Aorta (tissue), 5 donors: Measurements from ENCODE around the gene SPAG9. TPM values are rescaled to one million over a fixed set of nuclear protein-coding genes. Genes with fewer than 3 reads are reported as not detected.

ENCODE experiments used
- ATAC-seq: fragments of 200-7000 bp; cut with Tn5 transposase; one replicate; pipeline ENCODE4 v1.9.1; 2022; ENCODE audit warnings: moderate library complexity; ENCODE audit not compliant: low FRiP score
- DNase-seq, 2 donors: peaks; one replicate each; pipeline ENCODE4 v3.0.0-alpha.2; 2020
- H3K27ac ChIP-seq, 2 donors: one replicate each; pipeline ENCODE4 v1.5.1; 2013; ENCODE audit warnings: low read length in 2 of 2, mild to moderate bottlenecking in 2 of 2, moderate library complexity in 2 of 2, control low read depth in 1 of 2, inconsistent platforms in 1 of 2, low read depth in 1 of 2
- H3K27me3 ChIP-seq, 2 donors: one replicate each; pipeline ENCODE4 v1.6.1; 2013; ENCODE audit warnings: control low read depth in 1 of 2, low read length in 1 of 2, mild to moderate bottlenecking in 1 of 2, moderate library complexity in 1 of 2; ENCODE audit not compliant: insufficient read depth in 2 of 2, control insufficient read depth in 1 of 2
- H3K36me3 ChIP-seq, 2 donors: one replicate each; pipeline ENCODE4 v1.6.1; 2013; ENCODE audit warnings: control low read depth in 1 of 2, low read length in 1 of 2, mild to moderate bottlenecking in 1 of 2; ENCODE audit not compliant: insufficient read depth in 2 of 2, control insufficient read depth in 1 of 2
- H3K4me1 ChIP-seq, 2 donors: one replicate each; pipeline ENCODE4 v1.6.1; 2013; ENCODE audit warnings: low read length in 2 of 2, control low read depth in 1 of 2, mild to moderate bottlenecking in 1 of 2, moderate library complexity in 1 of 2; ENCODE audit not compliant: insufficient read depth in 2 of 2, control insufficient read depth in 1 of 2
- H3K4me3 ChIP-seq, 2 donors: one replicate each; pipeline ENCODE4 v1.5.1; 2013; ENCODE audit warnings: low read length in 2 of 2, control low read depth in 1 of 2, mild to moderate bottlenecking in 1 of 2
- H3K9me3 ChIP-seq: one replicate; pipeline ENCODE4 v1.6.1; 2013; ENCODE audit warnings: mild to moderate bottlenecking, low read length; ENCODE audit not compliant: control insufficient read depth
- WGBS, 2 donors: extraction: QIAGEN DNeasy Blood & Tissue Kit; methylation state at CpG; one replicate each; pipeline ENCODE4 v1.1.7; 2013; 5-methylcytosine and 5-hydroxymethylcytosine counted together
- intact Hi-C, 2 donors: fragments of 100-400 bp; cut with DNase I; formaldehyde crosslinking; loops; one replicate each; pipeline versions ENCODE4 v1.14.2 to v1.15.0; 2022
- polyA plus RNA-seq, 2 donors: library from polyadenylated mRNA; stranded (reverse); fragments of 200-250 nt; gene quantifications; one replicate each; pipeline ENCODE4 v1.2.3, GENCODE V29; 2013
- total RNA-seq, 2 donors: library from RNA; stranded (reverse); fragmentation: NEBNext Ultra II Directional; extraction: Animal tissue kit (Norgen Biotek cat#: 25700); gene quantifications; one replicate each; pipeline ENCODE4 v1.2.1, GENCODE V29; 2021
- donor health status: healthy with polysubstance abuse.
- donor health status: Bipolar disorder and iron deficiency.
- donor health status: DM: no; HTN: no; CAD: no.
- donor health status: DM: no; HTN: no; CAD: no.
- donor health status: DM: yes; HTN: yes; CAD: no.

The SPAG9 gene
- total and polyA plus RNA-seq, 4 donors = 20.7 to 151 (median 85.6) TPM

DNA sequence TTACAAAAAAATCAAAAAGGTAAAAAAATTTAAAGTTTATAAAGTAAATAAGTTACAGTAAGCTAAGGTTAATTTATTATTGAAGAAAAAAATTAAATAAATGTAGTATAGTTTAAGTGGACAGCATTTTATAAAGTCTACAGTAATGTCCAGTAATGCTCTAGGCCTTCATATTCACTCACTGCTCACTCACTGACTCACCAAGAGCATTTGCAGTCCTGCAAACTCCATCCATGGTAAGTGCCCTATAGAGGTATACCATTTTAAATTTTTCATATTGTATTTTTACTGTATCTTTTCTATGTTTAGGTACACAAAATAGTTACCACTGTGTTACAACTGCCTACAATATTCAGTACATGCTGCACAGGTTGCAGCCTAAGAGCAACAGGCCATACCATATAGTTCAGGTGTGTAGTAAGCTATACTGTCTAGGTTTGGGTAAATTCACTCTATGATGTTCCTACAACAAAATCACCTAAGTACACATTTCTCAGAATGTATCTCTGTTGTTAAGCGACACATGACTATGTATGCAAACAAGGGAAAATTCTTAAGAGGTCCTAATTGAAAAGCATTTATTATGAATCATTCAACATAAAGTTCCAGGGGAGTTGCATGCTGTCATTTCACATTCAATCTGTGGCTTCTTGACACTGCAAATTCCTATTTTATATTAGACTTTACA is 92.3 kb downstream of the SPAG9 start:
- intact Hi-C loops = no loop called here
- DNase-seq (no peak), ATAC-seq (no peak)
- Histone ChIP-seq H3K9me3 (no peaks in the 10 kb centered on the region), H3K4me3 (no peak overlapping the region), H3K27me3 (no peaks in the 10 kb centered on the region), H3K27ac (no peak overlapping the region), H3K36me3 (peaks cover 0 to 3% of the 10 kb centered on the region in 2 donors), H3K4me1 (no peaks in the 10 kb centered on the region)
- WGBS, 2 donors = 94 to 98% methylated on average over 1 of the region's 1 CpG

DNA sequence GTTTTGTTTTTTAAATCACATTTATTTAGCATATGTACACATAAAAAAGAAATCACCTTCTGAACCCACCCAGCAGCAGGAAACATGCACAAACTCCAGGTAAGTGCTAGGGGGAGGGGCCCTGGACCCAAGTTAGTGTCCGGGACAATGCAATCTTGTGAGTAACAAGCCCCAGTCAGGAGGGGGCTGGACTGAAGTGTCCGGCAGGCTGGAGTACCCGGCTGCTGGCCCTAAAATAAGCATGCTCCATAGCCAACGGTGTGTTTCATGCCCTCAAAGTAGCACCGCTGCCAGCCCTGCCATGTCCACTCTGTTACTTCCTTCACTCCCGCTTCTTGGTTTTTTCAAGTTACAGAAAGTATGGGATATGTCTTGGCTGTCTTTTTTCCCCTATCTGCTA is 102.1 kb downstream of the SPAG9 start:
- Histone ChIP-seq H3K4me1 (no peaks in the 10 kb centered on the region), H3K4me3 (no peak overlapping the region), H3K27ac (no peak overlapping the region), H3K36me3 (peaks cover 0 to 6% of the 10 kb centered on the region in 2 donors), H3K9me3 (no peaks in the 10 kb centered on the region), H3K27me3 (no peaks in the 10 kb centered on the region)
- intact Hi-C loops = no loop called here
- DNase-seq = no peak
- 89 to 92% methylated on average over 6 of the region's 6 CpGs for WGBS, 2 donors
- no peak for ATAC-seq

DNA sequence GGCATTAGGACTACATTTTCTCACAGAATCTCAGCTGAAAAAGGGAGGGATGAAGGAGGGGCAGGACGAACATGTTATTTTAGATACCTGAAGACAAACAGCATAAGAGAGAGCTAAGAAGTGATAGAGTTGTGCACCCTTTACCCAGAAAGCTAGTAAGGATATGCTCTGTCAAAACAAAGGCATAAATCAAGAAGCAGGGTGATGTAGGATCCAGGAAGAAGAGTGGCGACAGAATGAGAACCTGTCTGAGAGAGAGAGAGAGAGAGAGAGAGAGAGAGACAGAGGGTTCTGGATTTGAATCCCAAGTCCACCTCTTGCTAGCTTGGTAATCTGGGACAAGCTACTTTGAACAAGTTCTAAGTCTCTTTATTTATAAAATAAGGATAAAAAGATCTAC is 103.4 kb downstream of the SPAG9 start:
- peaks cover 0 to 6% of the 10 kb centered on the region in 2 donors for H3K36me3 ChIP-seq
- 86 to 90% methylated on average over 2 of the region's 2 CpGs for WGBS, 2 donors

DNA sequence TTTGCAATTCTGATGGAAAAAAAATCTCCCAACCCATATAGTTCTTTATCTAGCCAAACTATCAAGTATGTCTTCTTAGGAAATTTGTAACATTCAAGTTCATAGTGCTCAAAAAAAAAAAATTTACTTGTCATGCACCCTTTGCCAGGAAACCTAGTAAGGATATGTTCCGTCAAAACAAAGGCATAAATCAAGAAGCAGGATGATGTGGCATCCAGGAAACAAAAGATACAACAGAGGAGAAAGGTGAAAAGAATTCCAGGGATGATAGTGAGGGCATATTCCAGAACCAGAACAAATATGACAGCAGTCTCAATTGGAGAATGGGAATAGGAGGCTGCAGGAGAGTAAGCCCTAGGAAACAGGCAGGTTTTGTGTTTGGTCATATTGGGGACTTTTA is 104.6 kb downstream of the SPAG9 start:
- DNase-seq (no peak), ATAC-seq (no peak)
- H3K4me1 ChIP-seq = no peaks in the 10 kb centered on the region
- H3K36me3 ChIP-seq = peaks cover 0 to 6% of the 10 kb centered on the region in 2 donors
- H3K27me3 ChIP-seq = no peaks in the 10 kb centered on the region
- no peaks in the 10 kb centered on the region for H3K9me3 ChIP-seq
- 82 to 83% methylated on average over 1 of the region's 1 CpG for WGBS, 2 donors
- no peak overlapping the region for H3K4me3 ChIP-seq
- intact Hi-C loops = no loop called here
- H3K27ac ChIP-seq = no peak overlapping the region

More for the DNA sequence above, 103.4 kb downstream of the SPAG9 start:
- no peaks in the 10 kb centered on the region for H3K9me3 ChIP-seq
- no peak for ATAC-seq
- H3K4me3 ChIP-seq = no peak overlapping the region
- H3K27ac ChIP-seq = no peak overlapping the region
- no peaks in the 10 kb centered on the region for H3K4me1 ChIP-seq
- intact Hi-C loops = no loop called here
- H3K27me3 ChIP-seq = no peaks in the 10 kb centered on the region
- DNase-seq = no peak

DNA sequence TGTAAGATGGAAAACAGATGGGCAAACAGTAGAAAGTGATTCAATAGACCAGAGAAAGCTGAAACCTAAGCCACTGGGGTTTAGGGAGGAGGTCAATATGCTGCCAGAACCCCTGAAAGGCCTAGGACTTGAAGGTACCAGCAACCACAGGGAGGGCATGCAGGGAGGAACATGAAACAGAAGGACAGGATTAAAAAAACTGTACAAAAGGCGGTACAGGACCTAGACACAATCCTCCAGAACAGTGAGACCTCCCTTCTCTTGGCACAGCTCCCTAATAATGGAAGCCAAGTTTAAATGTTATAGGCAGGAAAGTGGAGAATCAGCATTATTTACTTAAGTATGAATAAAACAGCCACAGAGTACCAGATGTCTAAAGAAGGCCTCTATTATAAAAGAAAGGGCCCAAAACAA is 105.5 kb downstream of the SPAG9 start:
- intact Hi-C loops = no loop called here
- 22 to 31% methylated on average over 1 of the region's 1 CpG for WGBS, 2 donors
- Histone ChIP-seq H3K27ac (no peak overlapping the region), H3K36me3 (peaks cover 0 to 6% of the 10 kb centered on the region in 2 donors), H3K9me3 (no peaks in the 10 kb centered on the region), H3K4me1 (no peaks in the 10 kb centered on the region), H3K4me3 (no peak overlapping the region), H3K27me3 (no peaks in the 10 kb centered on the region)
- DNase-seq = no peak
- no peak for ATAC-seq

DNA sequence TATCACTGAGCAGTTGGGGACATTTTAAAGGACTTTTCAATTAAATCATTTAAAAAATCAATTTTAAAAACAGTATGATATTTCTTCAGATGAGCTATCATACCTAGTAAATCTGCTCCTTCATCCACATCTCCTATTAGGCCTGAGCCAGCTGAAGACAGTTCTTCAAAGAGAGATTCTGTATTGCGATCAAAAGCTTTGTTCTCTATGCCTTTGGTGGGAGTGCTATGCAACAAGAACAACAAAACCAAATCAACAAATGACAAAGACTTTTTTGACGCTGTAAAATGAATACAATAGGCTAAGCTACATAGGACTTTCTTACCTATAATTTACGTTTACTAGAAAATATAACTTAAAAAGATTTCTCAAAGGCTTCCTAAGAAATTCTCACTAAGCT is 106.5 kb downstream of the SPAG9 start:
- H3K36me3 ChIP-seq = peaks cover 0 to 6% of the 10 kb centered on the region in 2 donors

DNA sequence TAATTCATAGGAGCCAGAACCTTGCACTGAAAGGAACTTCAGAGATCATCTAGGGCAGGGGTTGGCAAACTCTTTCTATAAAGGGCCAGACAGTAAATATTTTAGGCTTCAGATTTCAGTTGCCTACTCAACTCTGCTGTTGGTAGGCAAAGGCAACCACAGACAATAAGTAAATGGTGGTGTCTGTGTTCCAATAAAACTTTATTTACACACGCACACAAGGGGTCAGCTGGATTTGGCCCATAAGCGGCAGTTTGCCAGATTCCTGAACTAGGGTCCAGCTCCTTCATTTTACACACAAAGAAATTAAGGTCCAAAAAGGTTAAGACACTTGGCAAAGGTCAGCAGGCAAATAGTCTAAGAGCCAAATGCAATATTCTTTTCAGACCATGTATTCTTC is 107.3 kb downstream of the SPAG9 start:
- ATAC-seq (no peak), DNase-seq (no peak)
- Histone ChIP-seq H3K9me3 (no peaks in the 10 kb centered on the region), H3K27ac (no peak overlapping the region), H3K36me3 (peaks cover 0 to 3% of the 10 kb centered on the region in 2 donors), H3K4me3 (no peak overlapping the region), H3K27me3 (no peaks in the 10 kb centered on the region), H3K4me1 (no peaks in the 10 kb centered on the region)
- intact Hi-C loops = no loop called here
- WGBS, 2 donors = 97% methylated on average over 2 of the region's 2 CpGs

More for the DNA sequence above, 106.5 kb downstream of the SPAG9 start:
- Histone ChIP-seq H3K4me1 (no peaks in the 10 kb centered on the region), H3K27me3 (no peaks in the 10 kb centered on the region), H3K27ac (no peak overlapping the region), H3K9me3 (no peaks in the 10 kb centered on the region), H3K4me3 (no peak overlapping the region)
- DNase-seq (no peak), ATAC-seq (no peak)
- 93 to 95% methylated on average over 3 of the region's 3 CpGs for WGBS, 2 donors
- intact Hi-C loops = no loop called here

DNA sequence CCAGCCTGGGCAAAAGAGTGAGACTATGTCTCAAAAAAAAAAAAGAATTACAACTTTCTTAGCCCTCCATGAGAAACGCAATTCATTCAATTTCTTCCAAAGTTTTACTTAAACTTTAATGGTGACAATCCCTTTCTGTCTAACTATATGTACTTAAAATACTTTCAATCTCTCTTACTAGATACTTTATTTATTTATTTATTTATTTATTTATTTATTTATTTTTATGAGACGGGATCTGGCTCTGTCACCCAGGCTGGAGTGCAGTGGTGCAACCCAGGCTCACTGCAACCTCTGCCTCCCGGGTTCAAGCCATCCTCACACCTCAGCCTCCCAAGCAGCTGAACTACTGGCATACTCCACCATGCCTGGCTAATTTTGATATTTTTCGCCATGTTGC is 108.1 kb downstream of the SPAG9 start:
- Histone ChIP-seq H3K9me3 (no peaks in the 10 kb centered on the region), H3K27ac (no peak overlapping the region), H3K36me3 (peaks cover 0 to 3% of the 10 kb centered on the region in 2 donors), H3K27me3 (no peaks in the 10 kb centered on the region), H3K4me3 (no peak overlapping the region), H3K4me1 (no peaks in the 10 kb centered on the region)
- DNase-seq (no peak), ATAC-seq (no peak)
- WGBS, 2 donors = 95 to 97% methylated on average over 4 of the region's 4 CpGs
- intact Hi-C loops = no loop called here

DNA sequence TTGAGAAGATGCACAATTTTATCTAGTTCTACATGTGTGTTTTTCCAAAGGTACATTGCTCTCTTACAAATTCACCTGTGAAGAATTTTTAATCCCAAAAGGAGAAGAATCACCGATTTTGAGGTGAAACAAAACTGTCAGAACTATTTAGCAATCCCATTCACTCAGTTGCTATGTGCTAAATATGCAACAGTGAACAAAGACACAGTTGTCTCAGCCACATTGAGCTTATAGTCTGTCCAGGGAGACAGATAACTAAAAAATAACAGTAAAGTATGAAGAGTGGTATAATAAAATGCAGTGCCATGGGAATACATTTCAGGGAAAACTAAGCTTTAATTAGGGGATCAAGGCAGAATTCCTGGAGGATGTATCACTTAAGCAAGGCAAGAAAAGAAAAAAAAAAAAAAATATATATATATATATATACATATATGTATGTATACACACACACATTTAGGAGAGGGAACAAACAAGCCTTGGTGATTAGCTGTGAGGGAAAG is 110.4 kb downstream of the SPAG9 start:
- ATAC-seq = no peak
- Histone ChIP-seq H3K27ac (no peak overlapping the region), H3K4me1 (no peaks in the 10 kb centered on the region), H3K36me3 (peaks cover 1 to 3% of the 10 kb centered on the region in 2 donors), H3K4me3 (no peak overlapping the region), H3K27me3 (no peaks in the 10 kb centered on the region), H3K9me3 (no peaks in the 10 kb centered on the region)
- no peak for DNase-seq
- 90 to 95% methylated on average over 1 of the region's 1 CpG for WGBS, 2 donors
- intact Hi-C loops = no loop called here
